ENCODE measurements around the gene EEF1AKMT4. TPM values are rescaled to one million over a fixed set of nuclear protein-coding genes. Genes with fewer than 3 reads are reported as not detected.

EEF1AKMT4 gene
- total RNA-seq, 4 donors from 2014 or later, result 3.3 to 4.9 (median 3.7) TPM

DNA sequence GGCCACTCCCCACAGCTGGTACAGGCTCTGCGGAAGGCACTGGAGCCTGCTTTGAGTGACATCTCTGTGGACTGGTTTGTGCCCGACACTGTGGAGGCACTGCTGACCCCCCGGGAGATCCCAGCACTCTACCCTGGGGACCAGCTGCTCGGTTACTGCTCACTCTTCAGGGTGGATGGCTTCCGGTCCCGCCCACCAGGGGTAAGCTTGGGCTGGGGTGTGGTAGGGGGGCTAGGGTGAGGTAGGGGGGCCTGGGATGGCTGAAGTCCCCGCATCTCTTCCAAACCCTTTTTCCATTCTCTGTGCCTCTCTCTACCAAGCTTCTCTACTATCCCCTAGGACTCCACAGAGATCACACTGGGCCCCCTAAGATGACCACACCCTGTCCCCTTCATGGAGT lies 12.3 kb upstream of the EEF1AKMT4 start:
- TF ChIP-seq EP300 (IDR thresholded peaks at IDR 0.05) (no peak), POLR2AphosphoS5 (IDR thresholded peaks at IDR 0.05) (no peak), POLR2A (IDR thresholded peaks at IDR 0.05; ENCODE audit: low read depth) (no peak)
- TF ChIP-seq, protein P1, sequence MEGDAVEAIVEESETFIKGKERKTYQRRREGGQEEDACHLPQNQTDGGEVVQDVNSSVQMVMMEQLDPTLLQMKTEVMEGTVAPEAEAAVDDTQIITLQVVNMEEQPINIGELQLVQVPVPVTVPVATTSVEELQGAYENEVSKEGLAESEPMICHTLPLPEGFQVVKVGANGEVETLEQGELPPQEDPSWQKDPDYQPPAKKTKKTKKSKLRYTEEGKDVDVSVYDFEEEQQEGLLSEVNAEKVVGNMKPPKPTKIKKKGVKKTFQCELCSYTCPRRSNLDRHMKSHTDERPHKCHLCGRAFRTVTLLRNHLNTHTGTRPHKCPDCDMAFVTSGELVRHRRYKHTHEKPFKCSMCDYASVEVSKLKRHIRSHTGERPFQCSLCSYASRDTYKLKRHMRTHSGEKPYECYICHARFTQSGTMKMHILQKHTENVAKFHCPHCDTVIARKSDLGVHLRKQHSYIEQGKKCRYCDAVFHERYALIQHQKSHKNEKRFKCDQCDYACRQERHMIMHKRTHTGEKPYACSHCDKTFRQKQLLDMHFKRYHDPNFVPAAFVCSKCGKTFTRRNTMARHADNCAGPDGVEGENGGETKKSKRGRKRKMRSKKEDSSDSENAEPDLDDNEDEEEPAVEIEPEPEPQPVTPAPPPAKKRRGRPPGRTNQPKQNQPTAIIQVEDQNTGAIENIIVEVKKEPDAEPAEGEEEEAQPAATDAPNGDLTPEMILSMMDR (IDR thresholded peaks at IDR 0.05), result no peak
- 74% methylated on average over 7 of the region's 7 CpGs for WGBS
- peaks cover 0 to 77% (median 2%) of the 10 kb centered on the region in 4 donors for H3K27me3 ChIP-seq
- no peak overlapping the region for H3K4me3 ChIP-seq
- H3K9me3 ChIP-seq, result no peaks in the 10 kb centered on the region
- intact Hi-C loops (cut with DNase I), result no loop called here
- peaks cover 0 to 8% (median 3%) of the 10 kb centered on the region in 4 donors for H3K36me3 ChIP-seq
- H3K4me1 ChIP-seq, result peaks cover 6 to 10% (median 9%) of the 10 kb centered on the region in 4 donors
- no peak overlapping the region for H3K27ac ChIP-seq (replicated peaks in 1 of 4)
- DNase-seq (ENCODE audit: extremely low spot score), result no peak

DNA sequence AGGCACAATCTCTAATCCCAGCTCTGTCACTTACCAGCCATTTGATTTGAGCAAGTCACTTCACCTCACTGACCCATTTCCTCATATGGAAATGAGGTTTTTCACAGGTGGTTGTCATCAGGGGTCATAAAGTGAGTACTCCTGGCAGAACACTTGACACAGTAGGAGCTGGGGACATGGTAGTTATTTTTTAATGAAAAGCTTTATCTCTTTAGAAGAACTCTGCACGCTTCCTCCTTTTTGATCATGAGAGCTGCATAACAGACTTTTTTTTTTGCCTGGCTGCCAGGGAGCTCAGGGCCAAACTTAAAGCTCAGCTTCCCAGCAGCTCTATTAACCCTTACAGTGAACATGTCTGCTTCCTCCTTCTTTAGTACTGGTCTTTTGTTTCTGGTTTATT lies 11.7 kb upstream of the EEF1AKMT4 start:
- peaks cover 6 to 10% (median 9%) of the 10 kb centered on the region in 4 donors for H3K4me1 ChIP-seq
- peaks cover 0 to 14% (median 9%) of the 10 kb centered on the region in 4 donors for H3K36me3 ChIP-seq
- H3K4me3 ChIP-seq, result no peak overlapping the region
- no peak for TF ChIP-seq EP300 (IDR thresholded peaks at IDR 0.05)
- no peak for TF ChIP-seq POLR2AphosphoS5 (IDR thresholded peaks at IDR 0.05)
- TF ChIP-seq, protein P1 (IDR thresholded peaks at IDR 0.05), result no peak
- TF ChIP-seq POLR2A (IDR thresholded peaks at IDR 0.05; ENCODE audit: low read depth), result no peak
- no peaks in the 10 kb centered on the region for H3K9me3 ChIP-seq
- intact Hi-C loops (cut with DNase I), result no loop called here
- WGBS, result 73% methylated on average over 1 of the region's 1 CpG
- H3K27me3 ChIP-seq, result peaks cover 0 to 71% (median 2%) of the 10 kb centered on the region in 4 donors
- DNase-seq (ENCODE audit: extremely low spot score), result no peak
- no peak overlapping the region for H3K27ac ChIP-seq (replicated peaks in 1 of 4)

DNA sequence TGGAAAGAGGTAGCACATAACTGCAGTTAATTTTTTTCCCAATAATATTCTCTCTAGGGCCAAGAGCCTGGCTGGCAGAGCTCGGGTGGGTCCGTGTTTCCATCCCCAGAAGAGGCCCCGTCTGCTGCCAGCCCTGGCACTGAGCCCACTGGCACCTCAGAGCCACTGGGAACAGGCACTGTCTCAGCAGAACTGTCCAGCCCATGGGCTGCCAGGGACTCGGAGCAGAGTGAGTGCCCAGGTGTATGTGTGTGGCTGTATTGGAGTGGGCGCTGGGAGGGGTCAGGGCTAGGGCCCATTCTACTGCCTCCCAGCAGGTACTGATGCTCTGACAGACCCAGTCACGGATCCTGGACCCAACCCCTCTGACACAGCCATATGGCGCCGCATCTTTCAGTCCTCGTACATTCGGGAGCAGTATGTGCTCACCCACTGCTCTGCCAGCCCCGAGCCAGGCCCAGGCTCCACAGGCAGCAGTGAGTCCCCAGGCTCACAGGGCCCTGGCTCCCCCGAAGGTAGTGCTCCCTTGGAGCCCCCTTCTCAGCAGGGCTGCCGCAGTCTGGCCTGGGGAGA lies 11.1 kb upstream of the EEF1AKMT4 start:
- no peak overlapping the region for H3K27ac ChIP-seq (replicated peaks in 1 of 4)
- no peaks in the 10 kb centered on the region for H3K9me3 ChIP-seq
- H3K4me3 ChIP-seq, result no peak overlapping the region
- peaks cover 6 to 10% (median 9%) of the 10 kb centered on the region in 4 donors for H3K4me1 ChIP-seq
- intact Hi-C loops (cut with DNase I), result no loop called here
- no peak for DNase-seq (ENCODE audit: extremely low spot score)
- whole genome bisulfite sequencing, result 83% methylated on average over 11 of the region's 13 CpGs
- peaks cover 2 to 19% (median 14%) of the 10 kb centered on the region in 4 donors for H3K36me3 ChIP-seq
- peaks cover 0 to 66% (median 2%) of the 10 kb centered on the region in 4 donors for H3K27me3 ChIP-seq
- TF ChIP-seq POLR2A (IDR thresholded peaks at IDR 0.05; ENCODE audit: low read depth) (no peak), EP300 (IDR thresholded peaks at IDR 0.05) (no peak), POLR2AphosphoS5 (IDR thresholded peaks at IDR 0.05) (no peak)
- TF ChIP-seq, protein P1 (IDR thresholded peaks at IDR 0.05), result no peak

DNA sequence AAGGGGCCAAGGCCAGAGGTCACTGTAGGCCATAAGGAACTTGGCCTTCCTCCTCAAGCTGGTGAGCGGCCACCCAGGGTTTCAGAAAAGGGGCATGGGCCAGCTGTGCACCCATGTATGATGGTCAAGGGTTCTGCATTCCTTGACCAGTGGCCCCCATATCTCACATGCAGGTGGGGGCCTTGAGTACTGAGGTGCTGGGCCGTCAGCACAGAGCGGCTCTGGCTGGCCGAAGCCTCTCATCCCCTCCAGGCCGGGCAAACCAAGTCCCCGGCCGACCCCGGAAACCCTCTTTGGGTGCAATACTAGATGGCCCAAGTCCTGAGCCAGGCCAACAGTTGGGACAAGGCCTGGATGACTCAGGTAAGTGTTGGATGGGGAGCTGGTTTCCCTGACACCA lies 10.3 kb upstream of the EEF1AKMT4 start:
- Histone ChIP-seq H3K36me3 (peaks cover 10 to 28% (median 23%) of the 10 kb centered on the region in 4 donors), H3K4me3 (no peak overlapping the region), H3K27me3 (peaks cover 0 to 62% (median 2%) of the 10 kb centered on the region in 4 donors), H3K27ac (replicated peaks in 1 of 4) (no peak overlapping the region), H3K9me3 (no peaks in the 10 kb centered on the region), H3K4me1 (peaks cover 6 to 10% (median 9%) of the 10 kb centered on the region in 4 donors)
- intact Hi-C loops (cut with DNase I), result no loop called here
- TF ChIP-seq EP300 (IDR thresholded peaks at IDR 0.05) (no peak), POLR2AphosphoS5 (IDR thresholded peaks at IDR 0.05) (no peak), POLR2A (IDR thresholded peaks at IDR 0.05; ENCODE audit: low read depth) (no peak)
- TF ChIP-seq, protein P1 (IDR thresholded peaks at IDR 0.05), result no peak
- 85% methylated on average over 8 of the region's 8 CpGs for WGBS
- no peak for DNase-seq (ENCODE audit: extremely low spot score)
